PC-9 (cell line): ENCODE results near the gene UBAP2. TPM values are rescaled to one million over a fixed set of nuclear protein-coding genes. Genes with fewer than 3 reads are reported as not detected.

Experiments used
- BruUV-seq: library from RNA; stranded (reverse); fragments of 400-500 nt; replicated peaks from 2 replicates; lab custom pipeline; 2021; lab: Mats Ljungman, UMichigan
- CTCF ChIA-PET: fragments of 300-600 bp; sonication (Branson Sonifier 250); formaldehyde crosslinking; loops from one replicate; lab custom pipeline; 2022; ENCODE audit warnings: antibody characterized with exemption; lab: Charles Lee
- POLR2A ChIA-PET: fragments of 300-600 bp; sonication (Branson Sonifier 250); formaldehyde crosslinking; loops from one replicate; lab custom pipeline; 2022; ENCODE audit warnings: antibody characterized with exemption; ENCODE audit not compliant: unreplicated experiment; lab: Charles Lee
- DNase-seq, 2 experiments: peaks; one replicate each; pipeline versions ENCODE4 v3.0.0 to v3.0.0-alpha.2; 2015 to 2022; ENCODE audit warnings: mixed read lengths in 1 of 2
- H2AFZ ChIP-seq: fragments of 200-600 bp; sonication (generic); 2 replicates; pipeline ENCODE4 v1.8.1; 2017; ENCODE audit warnings: antibody characterized with exemption
- H3F3A ChIP-seq: fragments of 200-600 bp; sonication (generic); 2 replicates; pipeline ENCODE4 v1.8.1; 2017; ENCODE audit warnings: antibody characterized with exemption, mild to moderate bottlenecking, low read depth; ENCODE audit not compliant: insufficient read depth
- H3K27ac ChIP-seq: fragments of 200-600 bp; sonication (generic); 2 replicates; pipeline ENCODE4 v1.6.1; 2016; ENCODE audit warnings: mixed run types
- H3K27me3 ChIP-seq: fragments of 200-600 bp; sonication (generic); 2 replicates; pipeline ENCODE4 v1.6.1; 2016; ENCODE audit warnings: low read depth, mixed run types; ENCODE audit not compliant: insufficient read depth
- H3K36me3 ChIP-seq: fragments of 200-600 bp; sonication (generic); 2 replicates; pipeline ENCODE4 v1.6.1; 2016; ENCODE audit warnings: low read depth, mixed run types
- H3K4me1 ChIP-seq: fragments of 200-600 bp; sonication (generic); replicated peaks from 2 replicates; pipeline ENCODE4 v1.6.1; 2016; ENCODE audit warnings: mixed run types; ENCODE audit not compliant: insufficient read depth
- H3K4me2 ChIP-seq: fragments of 200-600 bp; sonication (generic); 2 replicates; pipeline ENCODE4 v1.6.1; 2017; ENCODE audit warnings: mixed run types
- H3K4me3 ChIP-seq: fragments of 200-600 bp; sonication (generic); 2 replicates; pipeline ENCODE4 v1.6.1; 2016; ENCODE audit warnings: mixed run types
- H3K79me2 ChIP-seq: fragments of 200-600 bp; sonication (generic); 2 replicates; pipeline ENCODE4 v1.6.1; 2017; ENCODE audit warnings: low read depth, mixed run types
- H3K9me2 ChIP-seq: fragments of 200-600 bp; sonication (generic); 2 replicates; pipeline ENCODE4 v1.8.1; 2017; ENCODE audit warnings: mild to moderate bottlenecking; ENCODE audit not compliant: insufficient read depth
- H3K9me3 ChIP-seq: fragments of 200-600 bp; sonication (generic); 2 replicates; pipeline ENCODE4 v1.8.1; 2016; ENCODE audit warnings: low read depth; ENCODE audit not compliant: insufficient read depth
- H4K20me1 ChIP-seq: fragments of 200-600 bp; sonication (generic); 2 replicates; pipeline ENCODE4 v1.8.1; 2017; ENCODE audit not compliant: insufficient read depth
- EZH2 ChIP-seq: fragments of 200-600 bp; sonication (generic); IDR thresholded peaks from 2 replicates; pipeline ENCODE4 v1.8.0; 2017; ENCODE audit warnings: antibody characterized with exemption, low read depth
- intact Hi-C: fragments of 100-400 bp; cut with micrococcal nuclease; formaldehyde crosslinking; loops from one replicate; pipeline ENCODE4 v1.10.0; 2022; ENCODE audit not compliant: unreplicated experiment
- total RNA-seq: library from RNA; stranded (reverse); gene quantifications from 2 replicates; pipeline ENCODE4 v1.2.3, GENCODE V29; 2021
- TF ChIP-seq, protein P1 (sequence below): fragments of 200-600 bp; sonication (generic); conservative IDR thresholded peaks from 2 replicates; pipeline ENCODE4 v1.6.1; 2017; ENCODE audit warnings: mixed run types, antibody characterized with exemption, mild to moderate bottlenecking, moderate library complexity

The UBAP2 gene
- total RNA-seq, 1 experiment from 2014 or later: 27.6 TPM

DNA sequence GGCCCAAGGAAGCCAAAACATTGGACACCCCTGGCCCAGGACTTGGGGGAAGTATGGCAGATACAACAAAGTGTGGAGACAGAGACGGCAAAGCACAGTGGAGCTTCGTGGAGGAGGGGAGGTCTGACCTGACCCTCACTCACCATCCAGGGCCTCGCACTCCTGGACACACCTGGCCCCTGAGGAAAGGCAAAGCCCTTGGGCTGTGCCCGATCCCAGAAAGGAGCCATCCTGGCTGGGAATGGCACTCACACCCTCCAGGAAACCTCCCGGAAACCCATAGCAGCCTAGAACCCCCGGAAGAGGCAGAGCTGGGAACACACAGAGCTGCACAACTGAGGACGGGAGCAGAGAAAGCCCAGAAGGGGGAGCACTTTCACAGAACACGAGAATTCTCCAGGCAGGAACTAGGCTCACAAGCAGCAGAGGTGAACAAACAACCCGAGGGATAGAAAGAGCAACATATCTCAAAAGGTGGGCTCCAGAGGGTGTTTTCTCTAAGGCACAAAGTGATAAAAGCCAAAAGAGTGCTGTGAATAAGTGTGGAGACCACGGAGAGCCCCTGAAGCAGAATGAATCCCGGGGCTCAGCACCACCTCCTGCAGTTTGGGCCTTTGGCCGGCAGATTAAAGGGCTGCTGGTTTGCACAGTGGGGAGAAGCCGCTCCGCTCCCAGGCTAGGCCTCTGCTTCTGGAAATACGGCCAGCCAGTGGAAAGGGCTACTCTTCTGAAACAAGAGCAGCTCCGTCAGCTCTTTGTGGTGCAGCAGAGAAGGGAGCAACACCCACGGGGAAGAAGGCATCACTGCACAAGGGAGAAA, 123.5 kb downstream of the UBAP2 start:
- H3K27ac ChIP-seq: no peak overlapping the region
- H3K36me3 ChIP-seq: no peaks in the 10 kb centered on the region; the same call in 1 of the 2 replicates
- H3K27me3 ChIP-seq: no peaks in the 10 kb centered on the region
- CTCF ChIA-PET: no interaction called here
- POLR2A ChIA-PET: interaction anchor here (0.6 kb wide), 2 partner anchors 10 to 329 kb away, joined by 3 to 8 read pairs; no protein-coding TSS in a partner anchor
- H3K9me3 ChIP-seq: no peaks in the 10 kb centered on the region
- H4K20me1 ChIP-seq: no peaks in the 10 kb centered on the region
- no TSS peak for BruUV-seq
- DNase-seq: no peak
- H2AFZ ChIP-seq: no peak overlapping the region
- TF ChIP-seq, protein P1, sequence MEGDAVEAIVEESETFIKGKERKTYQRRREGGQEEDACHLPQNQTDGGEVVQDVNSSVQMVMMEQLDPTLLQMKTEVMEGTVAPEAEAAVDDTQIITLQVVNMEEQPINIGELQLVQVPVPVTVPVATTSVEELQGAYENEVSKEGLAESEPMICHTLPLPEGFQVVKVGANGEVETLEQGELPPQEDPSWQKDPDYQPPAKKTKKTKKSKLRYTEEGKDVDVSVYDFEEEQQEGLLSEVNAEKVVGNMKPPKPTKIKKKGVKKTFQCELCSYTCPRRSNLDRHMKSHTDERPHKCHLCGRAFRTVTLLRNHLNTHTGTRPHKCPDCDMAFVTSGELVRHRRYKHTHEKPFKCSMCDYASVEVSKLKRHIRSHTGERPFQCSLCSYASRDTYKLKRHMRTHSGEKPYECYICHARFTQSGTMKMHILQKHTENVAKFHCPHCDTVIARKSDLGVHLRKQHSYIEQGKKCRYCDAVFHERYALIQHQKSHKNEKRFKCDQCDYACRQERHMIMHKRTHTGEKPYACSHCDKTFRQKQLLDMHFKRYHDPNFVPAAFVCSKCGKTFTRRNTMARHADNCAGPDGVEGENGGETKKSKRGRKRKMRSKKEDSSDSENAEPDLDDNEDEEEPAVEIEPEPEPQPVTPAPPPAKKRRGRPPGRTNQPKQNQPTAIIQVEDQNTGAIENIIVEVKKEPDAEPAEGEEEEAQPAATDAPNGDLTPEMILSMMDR: peak; percentile 47
- TF ChIP-seq EZH2: no peak
- H3K79me2 ChIP-seq: no peaks in the 10 kb centered on the region
- H3F3A ChIP-seq: no peaks in the 10 kb centered on the region
- H3K4me3 ChIP-seq: no peak overlapping the region
- H3K4me2 ChIP-seq: no peak overlapping the region
- H3K4me1 ChIP-seq: no peaks in the 10 kb centered on the region
- intact Hi-C loops: loop anchor here (10.0 kb wide), 1 partner anchor 450 kb away; the partner anchor contains the start of gene MYORG
- no peaks in the 10 kb centered on the region for H3K9me2 ChIP-seq

DNA sequence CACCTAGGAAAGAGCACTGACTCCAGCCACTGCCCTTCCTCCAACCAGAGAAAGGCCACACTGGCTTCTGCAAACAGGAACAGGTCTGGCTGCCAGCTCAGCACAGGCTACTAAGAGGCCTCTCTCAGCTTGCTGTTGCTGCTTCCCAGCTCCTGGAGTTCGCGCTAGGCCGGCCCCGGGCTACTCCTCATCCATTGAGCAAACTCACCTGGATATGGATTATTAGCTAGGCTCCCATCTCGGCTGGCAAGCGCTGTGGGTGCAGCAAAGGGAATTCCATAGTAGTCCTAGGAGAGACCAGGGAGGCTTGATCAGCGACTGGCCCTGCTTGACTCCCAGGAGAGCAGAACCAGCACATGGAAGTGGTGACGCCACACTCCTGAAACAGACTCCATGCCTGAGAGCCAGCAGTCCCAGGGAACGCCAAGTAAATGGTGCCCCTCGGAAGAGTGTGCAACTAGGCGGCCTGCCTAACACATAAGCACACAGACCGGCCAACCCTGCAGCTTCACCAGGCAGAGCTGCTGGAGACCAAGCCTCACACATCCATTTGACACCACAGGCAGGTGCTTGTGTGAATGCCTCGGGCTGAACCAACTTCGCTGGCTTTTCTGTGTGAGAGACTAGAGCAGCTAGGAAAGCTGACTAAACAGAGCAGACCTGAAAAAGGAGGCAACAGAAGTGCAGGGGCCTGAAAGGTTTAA, 124.5 kb downstream of the UBAP2 start:
- CTCF ChIA-PET: no interaction called here
- Histone ChIP-seq H3K27ac (no peak overlapping the region), H2AFZ (no peak overlapping the region), H3K79me2 (no peaks in the 10 kb centered on the region), H3K27me3 (no peaks in the 10 kb centered on the region), H3K4me3 (no peak overlapping the region), H3K9me3 (no peaks in the 10 kb centered on the region), H3F3A (peaks cover 5% of the 10 kb centered on the region; the same call in 1 of the 2 replicates), H3K4me2 (no peak overlapping the region), H3K4me1 (no peaks in the 10 kb centered on the region), H3K36me3 (no peaks in the 10 kb centered on the region; the same call in 1 of the 2 replicates), H3K9me2 (no peaks in the 10 kb centered on the region), H4K20me1 (no peaks in the 10 kb centered on the region)
- no TSS peak for BruUV-seq
- TF ChIP-seq, protein P1: no peak
- TF ChIP-seq EZH2: no peak
- POLR2A ChIA-PET: no interaction called here
- no peak for DNase-seq
- intact Hi-C loops: loop anchor here (10.0 kb wide), 1 partner anchor 451 kb away; the partner anchor contains the start of gene MYORG

DNA sequence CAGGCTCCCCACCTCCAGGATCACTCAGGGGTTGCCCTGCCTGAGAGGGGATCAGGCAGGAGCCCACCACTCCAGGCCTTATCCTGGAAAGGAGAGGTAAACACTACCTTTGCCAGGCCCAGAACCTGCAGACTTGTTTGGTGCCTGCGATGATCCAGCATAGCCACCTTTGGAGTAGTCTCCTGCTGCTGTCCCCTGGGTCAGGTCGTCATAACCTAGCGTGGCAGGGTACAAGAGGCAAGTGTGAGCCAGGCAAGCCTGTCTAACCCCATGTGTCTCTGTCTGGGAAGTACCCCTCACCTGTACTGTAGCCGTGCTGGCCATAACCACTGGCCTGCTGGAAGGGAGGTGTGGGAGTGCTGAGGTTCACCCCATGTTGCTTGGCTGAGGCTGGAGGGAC, 125.6 kb downstream of the UBAP2 start:
- H3K36me3 ChIP-seq: no peaks in the 10 kb centered on the region; the same call in 1 of the 2 replicates
- no peaks in the 10 kb centered on the region for H3K9me3 ChIP-seq
- peaks cover 5% of the 10 kb centered on the region; the same call in 1 of the 2 replicates for H3F3A ChIP-seq
- intact Hi-C loops: loop anchor here (10.0 kb wide), 1 partner anchor 452 kb away; the partner anchor contains the start of gene MYORG
- ChIA-PET POLR2A (no interaction called here), CTCF (no interaction called here)
- TF ChIP-seq EZH2: no peak
- TF ChIP-seq, protein P1: no peak
- H4K20me1 ChIP-seq: no peaks in the 10 kb centered on the region
- DNase-seq: no peak
- no peaks in the 10 kb centered on the region for H3K9me2 ChIP-seq
- no peak overlapping the region for H3K4me3 ChIP-seq
- H3K4me1 ChIP-seq: no peaks in the 10 kb centered on the region
- H3K79me2 ChIP-seq: no peaks in the 10 kb centered on the region
- BruUV-seq: no TSS peak
- no peak overlapping the region for H3K4me2 ChIP-seq
- no peak overlapping the region for H3K27ac ChIP-seq
- H3K27me3 ChIP-seq: no peaks in the 10 kb centered on the region
- H2AFZ ChIP-seq: no peak overlapping the region
